Measurements from ENCODE around the gene TFCP2.

The TFCP2 gene

GRCh38 chr12:51197736-51198567 is 25.0 kb upstream of the TFCP2 start:
- DNase-seq = no peak

GRCh38 chr12:51196547-51196946 is 23.6 kb upstream of the TFCP2 start:
- no peak for DNase-seq

GRCh38 chr12:51195841-51196240 is 22.9 kb upstream of the TFCP2 start:
- DNase-seq = no peak

- DNase-seq = no peak
Observed at GRCh38 chr12:51192284-51192671, 19.3 kb upstream of the TFCP2 start.

- DNase-seq = no peak
Observed at GRCh38 chr12:51191516-51192283, 18.8 kb upstream of the TFCP2 start.

GRCh38 chr12:51190820-51191219 is 17.9 kb upstream of the TFCP2 start:
- DNase-seq = no peak

GRCh38 chr12:51189790-51190355 is 16.9 kb upstream of the TFCP2 start:
- DNase-seq = no peak

- no peak for DNase-seq
Observed at GRCh38 chr12:51188359-51189051, 15.6 kb upstream of the TFCP2 start.

- no peak for DNase-seq
Observed at GRCh38 chr12:51187370-51187987, 14.5 kb upstream of the TFCP2 start.

- DNase-seq = no peak
Observed at GRCh38 chr12:51186465-51187085, 13.6 kb upstream of the TFCP2 start.

GRCh38 chr12:51185171-51185717 is 12.3 kb upstream of the TFCP2 start:
- DNase-seq = no peak

- peak in 16 of 56 donors; percentile 8 to 58 (median 30) for DNase-seq
Observed at GRCh38 chr12:51183816-51184215, 10.9 kb upstream of the TFCP2 start.

GRCh38 chr12:51183349-51183748 is 10.4 kb upstream of the TFCP2 start:
- no peak for DNase-seq

- DNase-seq = no peak
Observed at GRCh38 chr12:51181558-51181957, 8.6 kb upstream of the TFCP2 start.

GRCh38 chr12:51177897-51178296 is 5.0 kb upstream of the TFCP2 start:
- no peak for DNase-seq

- no peak for DNase-seq
Observed at GRCh38 chr12:51174501-51174900, 1.6 kb upstream of the TFCP2 start.

GRCh38 chr12:51171884-51172514 is 936 bp downstream of the TFCP2 start:
- DNase-seq = peak in 5 of 56 donors; percentile 22 to 38 (median 35)

GRCh38 chr12:51163795-51164194 is 9.1 kb downstream of the TFCP2 start:
- no peak for DNase-seq

- no peak for DNase-seq
Observed at GRCh38 chr12:51162217-51162616, 10.7 kb downstream of the TFCP2 start.
